HG02610 (cell line): ENCODE data around the gene ALDH1A2.
"Not testable (repeated sequence)": the region's sequence is repeated elsewhere in the genome, so short reads cannot be mapped to it uniquely, and the experiment has no call there.

Source experiments
- ATAC-seq: cut with Tn5 transposase; IDR thresholded peaks from one replicate; pipeline ENCODE4 v1.9.1; 2021; ENCODE audit warnings: mild to moderate bottlenecking, moderate library complexity; ENCODE audit not compliant: unreplicated experiment

ALDH1A2 gene

GRCh38 chr15:58043192-58043903 is 22.2 kb downstream of the ALDH1A2 start:
- no peak for ATAC-seq

DNA sequence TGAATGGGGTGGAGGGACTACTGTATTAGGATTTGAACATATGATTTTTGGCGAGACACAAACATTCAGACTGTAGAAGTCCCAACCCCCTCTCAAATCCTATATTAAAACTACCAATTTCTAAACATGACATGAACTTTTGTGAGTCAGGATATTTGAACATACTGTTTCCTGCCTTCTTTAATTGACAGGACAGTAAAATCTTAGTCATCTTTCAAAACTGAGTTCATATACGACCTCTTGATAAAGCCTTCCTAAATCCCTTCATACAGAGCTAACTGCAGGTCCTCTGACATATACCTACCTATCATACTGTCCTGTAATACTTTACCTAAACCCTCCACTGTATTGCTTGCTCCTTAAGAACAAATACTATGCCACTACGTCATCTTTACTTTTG is 23.5 kb downstream of the ALDH1A2 start:
- ATAC-seq, result no peak

DNA sequence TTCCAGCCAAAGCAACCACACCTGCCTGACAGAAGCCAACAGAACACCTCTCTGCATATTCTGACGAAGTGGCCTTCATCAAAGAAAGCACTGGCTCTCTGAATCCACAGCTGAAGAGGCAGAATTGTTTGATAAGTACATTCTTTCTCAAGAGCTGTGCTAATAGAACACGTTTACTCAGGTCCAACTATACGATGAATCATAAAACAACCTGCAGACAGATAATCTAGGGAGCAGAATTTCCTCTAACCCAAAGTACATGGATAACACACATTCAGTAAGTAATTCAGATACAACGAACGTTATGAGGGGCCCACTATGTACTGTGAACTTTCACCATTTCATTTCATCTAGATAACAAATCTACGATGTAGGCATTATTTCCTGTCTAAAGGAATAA is 25.4 kb downstream of the ALDH1A2 start:
- no peak for ATAC-seq

- ATAC-seq, result no peak
Observed at GRCh38 chr15:58039079-58040035, 26.2 kb downstream of the ALDH1A2 start.

DNA sequence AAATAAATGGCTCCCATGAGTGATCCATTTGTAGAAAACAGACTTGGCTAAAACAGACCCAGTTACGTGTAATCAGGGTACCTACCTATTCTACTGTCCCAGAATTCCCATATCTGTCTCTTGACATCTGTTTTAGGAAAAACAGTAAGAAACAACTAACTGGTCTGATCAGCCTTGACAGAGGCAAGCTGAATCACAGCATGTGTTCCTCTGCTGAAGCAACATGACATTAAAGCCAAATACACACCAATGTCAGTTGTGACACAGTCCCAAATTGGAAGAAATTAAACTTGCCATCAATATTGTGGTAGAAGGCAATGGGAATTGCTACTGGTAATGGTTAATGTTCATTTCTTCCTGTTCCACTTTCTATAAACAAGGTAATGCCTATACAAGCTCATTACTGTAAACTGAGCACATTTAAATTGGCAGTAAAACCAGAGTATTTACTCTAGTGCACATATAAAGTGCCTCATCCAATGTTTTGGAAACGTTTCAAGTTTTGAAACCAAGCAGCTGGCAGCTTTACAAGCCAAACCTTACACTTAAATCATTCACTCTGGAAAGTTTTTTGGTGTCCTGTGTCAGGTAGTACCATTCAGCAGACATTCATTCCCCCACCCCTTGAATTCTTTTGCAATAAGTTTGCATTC is 27.0 kb downstream of the ALDH1A2 start:
- no peak for ATAC-seq

DNA sequence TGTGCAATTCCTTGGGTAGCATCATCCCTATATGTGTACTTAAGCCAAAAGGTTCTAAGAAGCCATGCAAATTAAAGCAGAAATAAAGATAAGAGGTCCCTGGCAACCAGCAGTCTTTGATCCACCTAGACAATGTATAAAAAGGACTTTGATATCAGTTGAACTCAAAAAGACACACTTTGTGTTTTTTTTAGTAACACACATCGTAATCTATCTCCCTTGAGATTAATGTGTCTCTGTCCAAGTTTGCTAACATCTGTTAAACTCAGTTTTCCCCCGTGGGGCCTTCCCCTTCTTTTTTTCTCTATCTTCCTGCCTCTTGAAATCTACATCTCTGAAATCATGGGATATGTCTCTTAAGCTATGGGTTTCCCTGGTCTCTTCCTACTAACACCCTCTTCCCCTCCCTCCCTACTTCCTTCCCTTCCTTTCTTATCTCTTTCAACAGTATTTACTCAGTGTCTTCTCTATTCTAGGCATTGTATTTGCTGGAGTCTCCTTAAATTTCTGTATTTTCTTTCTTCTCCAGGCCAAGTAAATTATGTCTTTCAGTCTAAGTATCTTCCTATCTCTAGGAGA is 27.7 kb downstream of the ALDH1A2 start:
- no peak for ATAC-seq

DNA sequence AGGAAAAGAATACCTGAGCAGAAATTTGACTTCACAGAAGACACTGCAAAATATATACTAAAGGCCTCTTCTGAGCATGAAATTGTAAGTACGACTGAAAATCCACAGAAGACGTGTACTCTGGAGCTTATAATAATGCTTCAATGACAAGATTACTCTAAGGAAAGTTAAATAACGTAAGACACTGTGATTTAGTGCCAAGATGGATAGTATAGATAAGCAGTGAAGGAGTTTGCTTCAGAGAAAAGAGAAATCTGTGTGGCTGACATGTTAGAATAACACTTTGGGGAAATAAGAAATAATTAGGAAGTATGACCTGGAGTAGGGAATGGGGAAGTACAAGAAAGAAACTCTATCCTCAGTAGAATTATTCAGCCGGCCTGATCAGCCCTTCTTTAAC is 28.9 kb downstream of the ALDH1A2 start:
- ATAC-seq, result no peak

DNA sequence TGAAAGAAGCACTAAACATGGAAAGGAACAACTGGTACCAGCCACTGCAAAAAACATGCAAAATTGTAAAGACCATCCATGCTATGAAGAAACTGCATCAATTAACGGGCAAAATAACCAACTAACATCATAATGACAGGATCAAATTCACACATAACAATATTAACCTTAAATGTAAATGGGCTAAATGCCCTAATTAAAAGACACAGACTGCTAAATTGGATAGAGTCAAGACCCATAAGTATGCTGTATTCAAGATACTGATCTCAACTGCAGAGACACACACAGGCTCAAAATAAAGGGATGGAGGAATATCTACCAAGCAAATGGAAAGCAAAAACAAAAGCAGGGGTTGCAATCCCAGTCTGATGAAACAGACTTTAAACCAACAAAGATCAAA is 37.1 kb downstream of the ALDH1A2 start:
- ATAC-seq, result not testable (repeated sequence)

DNA sequence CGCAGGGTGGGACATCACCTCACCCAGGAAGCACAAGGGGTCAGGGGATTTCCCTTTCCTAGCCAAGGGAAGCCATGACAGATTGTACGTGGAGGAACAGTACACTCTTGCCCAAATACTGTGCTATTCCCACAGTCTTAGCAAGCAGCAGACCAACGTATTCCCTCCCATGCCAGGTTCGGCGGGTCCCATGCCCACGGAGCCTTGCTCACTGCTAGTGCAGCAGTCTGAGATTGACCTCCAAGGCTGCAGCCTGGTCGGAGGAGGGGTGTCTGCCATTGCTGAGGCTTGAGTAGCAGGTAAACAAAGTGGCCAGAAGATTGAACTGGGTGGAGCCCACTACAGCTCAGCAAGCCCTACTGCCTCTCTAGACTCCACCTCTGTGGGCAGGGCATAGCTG is 39.0 kb downstream of the ALDH1A2 start:
- ATAC-seq, result no peak

DNA sequence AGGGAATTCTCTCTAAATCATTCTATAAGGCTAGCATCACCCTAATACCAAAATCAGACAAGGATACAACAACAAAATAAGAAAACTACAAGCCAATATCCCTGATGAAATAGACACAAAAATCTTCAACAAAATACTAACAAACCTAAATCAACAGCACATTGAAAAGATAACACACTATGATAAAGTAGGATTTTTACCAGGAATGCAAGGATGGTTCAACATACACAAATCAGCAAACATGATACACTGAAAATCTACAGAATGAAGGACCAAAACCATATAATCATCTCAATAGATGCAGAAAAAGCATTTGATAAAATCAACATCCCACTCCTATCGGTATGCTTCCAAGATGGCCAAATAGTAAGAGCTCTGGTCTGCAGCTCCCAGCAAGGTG is 39.5 kb downstream of the ALDH1A2 start:
- ATAC-seq, result no peak

GRCh38 chr15:58021332-58022230 is 43.9 kb downstream of the ALDH1A2 start:
- ATAC-seq, result no peak

DNA sequence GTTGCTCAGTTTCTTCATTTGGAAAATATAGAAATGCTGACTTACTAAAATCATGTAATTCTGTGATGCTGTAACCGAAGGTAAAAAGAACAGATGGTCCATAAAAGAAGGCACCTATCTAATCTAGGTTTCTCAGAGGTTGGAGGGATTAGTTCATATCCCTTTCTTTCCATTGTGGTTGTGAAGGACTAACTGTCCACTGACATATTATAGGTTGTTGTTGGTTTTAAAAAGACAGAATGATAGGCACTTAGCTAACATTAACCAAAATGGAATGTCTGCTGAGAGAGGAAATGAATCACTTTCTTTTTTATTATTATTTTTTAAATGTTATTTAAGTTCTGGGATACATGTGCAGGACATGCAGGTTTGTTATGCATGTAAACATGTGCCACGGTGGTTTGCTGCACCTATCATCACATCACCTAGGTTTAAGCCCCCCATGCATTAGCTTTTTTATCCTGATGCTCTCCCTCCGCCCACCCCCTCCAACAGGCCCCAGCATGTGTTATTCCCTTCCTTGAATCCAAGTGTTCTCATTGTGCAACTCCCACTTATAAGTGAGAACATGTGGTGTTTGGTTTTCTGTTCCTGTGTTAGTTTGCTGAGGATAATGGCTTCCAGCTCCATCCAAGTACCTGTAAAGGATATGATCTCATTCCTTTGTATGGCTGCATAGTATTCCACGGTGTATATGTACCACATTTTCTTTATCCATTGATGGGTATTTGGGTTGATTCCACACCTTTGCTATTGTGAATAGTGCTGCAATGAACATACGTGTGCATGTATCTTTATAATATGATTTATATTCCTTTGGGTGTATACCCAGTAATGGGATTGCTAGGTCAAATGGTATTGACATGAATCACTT is 45.8 kb downstream of the ALDH1A2 start:
- ATAC-seq, result no peak

DNA sequence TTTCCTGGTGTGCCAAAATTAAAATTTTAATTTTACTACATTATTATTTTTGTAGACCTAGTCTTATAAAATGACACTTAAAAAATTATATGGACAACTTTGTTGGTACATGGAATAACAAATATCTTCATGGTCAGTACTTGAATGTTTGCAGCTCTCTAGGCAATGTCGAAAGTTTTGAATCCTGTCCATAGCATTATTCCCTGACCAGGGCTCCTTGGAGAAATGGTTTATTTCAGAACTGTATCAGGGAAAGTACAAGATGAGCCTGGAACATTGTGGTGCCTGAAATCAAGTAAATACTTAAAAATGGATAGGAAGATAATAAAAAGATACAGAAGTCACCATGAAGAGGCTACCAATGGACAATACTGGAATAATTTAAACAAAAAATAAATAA is 47.6 kb downstream of the ALDH1A2 start:
- ATAC-seq, result no peak

DNA sequence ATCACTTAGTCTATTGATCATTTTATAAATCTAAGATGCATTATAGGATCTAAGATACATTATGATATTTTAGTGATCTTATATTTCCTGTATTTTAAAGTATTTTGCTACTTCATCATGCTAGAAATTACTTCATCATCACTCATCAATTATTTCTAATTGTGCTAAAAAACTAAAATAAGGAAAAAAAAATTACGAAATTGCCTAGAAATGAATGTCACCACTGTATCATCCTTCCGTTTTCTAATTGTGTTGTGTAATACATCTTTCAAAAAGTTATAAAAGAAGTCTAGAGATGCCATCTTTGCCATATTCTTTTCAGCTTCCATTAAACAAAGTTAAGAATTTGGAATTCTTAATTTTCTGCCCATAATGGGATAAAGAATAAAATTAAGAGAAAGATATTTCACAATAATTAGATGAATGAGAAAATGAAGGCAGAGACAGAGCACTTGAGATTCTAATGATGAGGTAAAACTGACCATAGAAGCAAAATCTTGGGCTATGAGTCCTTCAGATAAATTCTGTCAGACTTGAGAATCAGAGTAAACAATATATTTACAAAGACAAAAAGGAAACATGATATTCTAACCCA is 48.8 kb downstream of the ALDH1A2 start:
- ATAC-seq, result no peak

- ATAC-seq, result no peak
Observed at GRCh38 chr15:58015565-58015964, 49.9 kb downstream of the ALDH1A2 start.

GRCh38 chr15:58014470-58014869 is 51.0 kb downstream of the ALDH1A2 start:
- ATAC-seq, result no peak

DNA sequence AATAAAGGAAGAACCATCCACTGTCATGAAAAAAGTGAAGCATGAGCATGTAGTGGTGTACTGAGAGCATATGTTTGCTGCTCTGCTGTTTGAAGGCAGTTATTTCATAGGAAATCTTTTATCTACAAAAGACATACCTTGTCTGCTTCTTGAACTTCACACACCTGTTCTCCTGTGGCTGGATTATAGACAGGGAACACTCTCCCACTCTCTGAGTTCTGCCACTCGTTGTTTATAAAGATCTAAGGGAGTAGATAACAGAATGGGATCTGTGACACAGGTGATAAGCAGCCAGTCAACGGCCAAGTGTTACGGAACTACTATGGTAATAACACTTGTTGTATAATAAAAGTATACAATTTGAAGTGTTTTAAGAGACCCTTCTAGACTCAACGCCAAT is 51.5 kb downstream of the ALDH1A2 start:
- no peak for ATAC-seq

GRCh38 chr15:58010983-58011382 is 54.5 kb downstream of the ALDH1A2 start:
- ATAC-seq, result no peak

DNA sequence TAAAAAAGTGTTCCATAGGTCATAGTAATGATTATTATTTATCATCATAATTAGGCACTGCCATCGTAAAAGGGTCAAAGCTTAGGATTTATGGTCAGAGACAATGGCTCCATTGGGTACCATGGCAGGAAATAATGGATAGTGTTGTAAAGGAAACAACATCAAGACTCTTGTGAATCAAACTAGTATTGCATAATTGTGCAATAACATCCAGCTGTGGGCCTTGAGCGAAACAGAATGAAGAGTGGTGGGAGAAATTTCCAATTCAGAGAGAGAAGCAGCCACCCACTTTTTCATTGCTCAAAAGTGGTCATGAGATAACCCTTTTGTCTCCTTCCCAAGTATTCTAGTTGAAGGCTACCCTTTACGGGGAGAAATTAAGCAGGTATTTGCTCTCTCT is 61.7 kb downstream of the ALDH1A2 start:
- ATAC-seq, result no peak
